Ishikawa (cell line): Measurements from ENCODE around the gene STK25.

Experiments
- CEBPB ChIP-seq: IDR thresholded peaks from 2 replicates; pipeline ENCODE4 v1.6.1; 2012
- CREB1 ChIP-seq: IDR thresholded peaks from 2 replicates; pipeline ENCODE4 v1.6.1; 2012; ENCODE audit warnings: low read depth
- EP300 ChIP-seq: IDR thresholded peaks from 2 replicates; pipeline ENCODE4 v1.6.1; 2012; ENCODE audit warnings: borderline replicate concordance
- FOXM1 ChIP-seq: IDR thresholded peaks from 2 replicates; pipeline ENCODE4 v1.6.1; 2012; ENCODE audit warnings: low read depth, borderline replicate concordance
- MAX ChIP-seq: IDR thresholded peaks from 2 replicates; pipeline ENCODE4 v1.6.1; 2012
- RAD21 ChIP-seq: IDR thresholded peaks from 2 replicates; pipeline ENCODE4 v1.6.1; 2012; ENCODE audit warnings: low read depth
- REST ChIP-seq: IDR thresholded peaks from 2 replicates; pipeline ENCODE4 v1.6.1; 2012; ENCODE audit warnings: low read depth, mild to moderate bottlenecking
- TAF1 ChIP-seq: IDR thresholded peaks from 2 replicates; pipeline ENCODE4 v1.6.1; 2012; ENCODE audit warnings: low read depth, mild to moderate bottlenecking
- TCF12 ChIP-seq: IDR thresholded peaks from 2 replicates; pipeline ENCODE4 v1.6.1; 2012; ENCODE audit warnings: low read depth
- USF1 ChIP-seq: IDR thresholded peaks from 2 replicates; pipeline ENCODE4 v1.6.1; 2012
- YY1 ChIP-seq: IDR thresholded peaks from 2 replicates; pipeline ENCODE4 v1.6.1; 2012; ENCODE audit warnings: low read depth
- ZBTB7A ChIP-seq: IDR thresholded peaks from 2 replicates; pipeline ENCODE4 v1.6.1; 2012; ENCODE audit warnings: low read depth

GRCh38 chr2:241500431-241500975 lies 7.9 kb downstream of the STK25 start:
- TF ChIP-seq REST (no peak), TCF12 (no peak), TAF1 (no peak), ZBTB7A (no peak), MAX (no peak), USF1 (no peak), CREB1 (no peak), RAD21 (no peak), EP300 (no peak), YY1 (no peak), CEBPB (no peak), FOXM1 (no peak)
